D721Med (cell line): Measurements from ENCODE around the gene BICDL1.

Experiments
- DNase-seq: peaks from one replicate; pipeline ENCODE4 v3.0.0; 2011; ENCODE audit warnings: low spot score; ENCODE audit not compliant: insufficient read length
- FAIRE-seq: peaks from 2 replicates; lab custom pipeline; 2011; peaks lifted over from hg19 to GRCh38; lab: Jason Lieb, UNC
- CTCF ChIP-seq: IDR thresholded peaks from 2 replicates; pipeline ENCODE4 v1.5.1; 2012; ENCODE audit warnings: mild to moderate bottlenecking, control low read depth; ENCODE audit not compliant: insufficient read depth; ENCODE audit errors: missing control alignments

Gene BICDL1

GRCh38 chr12:120055231-120056000 is 66.4 kb downstream of the BICDL1 start:
- TF ChIP-seq CTCF: no peak
- DNase-seq (no peak), FAIRE-seq (no peak)

- TF ChIP-seq CTCF: no peak
- FAIRE-seq (no peak), DNase-seq (no peak)
Observed at GRCh38 chr12:120056739-120057138, 67.7 kb downstream of the BICDL1 start.

GRCh38 chr12:120060196-120060595 is 71.2 kb downstream of the BICDL1 start:
- no peak for TF ChIP-seq CTCF
- FAIRE-seq: no peak
- no peak for DNase-seq

GRCh38 chr12:120060717-120061116 is 71.7 kb downstream of the BICDL1 start:
- FAIRE-seq: no peak
- DNase-seq: no peak
- TF ChIP-seq CTCF: no peak

GRCh38 chr12:120061575-120062214 is 72.7 kb downstream of the BICDL1 start:
- DNase-seq: no peak
- TF ChIP-seq CTCF: no peak
- no peak for FAIRE-seq

- DNase-seq (no peak), FAIRE-seq (no peak)
- no peak for TF ChIP-seq CTCF
Observed at GRCh38 chr12:120062976-120063579, 74.0 kb downstream of the BICDL1 start.
